Activated naive CD4-positive, alpha-beta T cell treated with anti-CD3 and anti-CD28 coated beads, Interleukin-2, amount 10 ng/mL, durations not matched to agents 7 days and 5 days (primary cell): Measurements from ENCODE around the gene CDC6.

Source experiments
- CTCF ChIA-PET: fragments of 350-600 bp; sonication (Branson Sonifier 250); formaldehyde crosslinking; loops from one replicate; lab custom pipeline; 2021; ENCODE audit warnings: antibody characterized with exemption; lab: Charles Lee
- DNase-seq: peaks from one replicate; pipeline ENCODE4 v3.0.0-alpha.2; 2020
- H3K27ac Mint-ChIP-seq: one replicate; pipeline ENCODE4 v1.8.0; 2021; ENCODE audit warnings: mild to moderate bottlenecking, moderate library complexity, mixed read lengths
- H3K27me3 Mint-ChIP-seq: one replicate; pipeline ENCODE4 v1.8.0; 2021; ENCODE audit warnings: mild to moderate bottlenecking, mixed read lengths
- H3K36me3 Mint-ChIP-seq: one replicate; pipeline ENCODE4 v1.8.0; 2021; ENCODE audit warnings: mixed read lengths
- H3K4me1 Mint-ChIP-seq: one replicate; pipeline ENCODE4 v1.8.0; 2021; ENCODE audit warnings: mixed read lengths
- H3K4me3 Mint-ChIP-seq: one replicate; pipeline ENCODE4 v1.8.0; 2021; ENCODE audit warnings: mild to moderate bottlenecking, moderate library complexity, mixed read lengths
- H3K9me3 Mint-ChIP-seq: one replicate; pipeline ENCODE4 v1.8.0; 2021; ENCODE audit warnings: mixed read lengths

Gene CDC6

DNA sequence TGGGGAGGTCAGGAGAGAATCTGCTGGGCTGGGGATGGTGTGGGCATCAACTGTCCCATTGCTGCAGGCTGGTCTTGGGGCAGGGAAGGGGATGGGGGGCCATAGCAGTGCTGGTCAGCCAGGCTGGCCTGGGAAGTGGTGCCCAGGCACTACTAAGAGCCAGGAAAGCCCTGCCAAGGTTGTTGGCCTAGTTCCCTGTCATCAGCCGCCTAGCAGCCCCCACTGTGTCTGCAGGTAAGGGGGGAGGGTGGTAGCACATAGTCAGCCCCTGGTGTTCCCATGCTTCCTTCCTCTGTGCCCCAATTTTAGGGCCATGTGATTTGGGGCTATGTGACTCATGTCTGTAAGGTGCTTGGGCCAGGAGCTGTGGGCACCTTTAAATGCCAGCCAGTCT is 59.1 kb downstream of the CDC6 start:
- CTCF ChIA-PET: interaction anchor here (0.9 to 2.3 kb wide), 3 partner anchors 30 to 46 kb away, joined by 3 to 15 read pairs (median 10); no protein-coding TSS in a partner anchor
- Mint-ChIP-seq H3K4me1 (peaks cover 75% of the 10 kb centered on the region), H3K27ac (peak overlapping the region; percentile 73), H3K9me3 (no peaks in the 10 kb centered on the region), H3K4me3 (peak overlapping the region; percentile 12), H3K27me3 (no peaks in the 10 kb centered on the region), H3K36me3 (peaks cover 26% of the 10 kb centered on the region)
- no peak for DNase-seq

DNA sequence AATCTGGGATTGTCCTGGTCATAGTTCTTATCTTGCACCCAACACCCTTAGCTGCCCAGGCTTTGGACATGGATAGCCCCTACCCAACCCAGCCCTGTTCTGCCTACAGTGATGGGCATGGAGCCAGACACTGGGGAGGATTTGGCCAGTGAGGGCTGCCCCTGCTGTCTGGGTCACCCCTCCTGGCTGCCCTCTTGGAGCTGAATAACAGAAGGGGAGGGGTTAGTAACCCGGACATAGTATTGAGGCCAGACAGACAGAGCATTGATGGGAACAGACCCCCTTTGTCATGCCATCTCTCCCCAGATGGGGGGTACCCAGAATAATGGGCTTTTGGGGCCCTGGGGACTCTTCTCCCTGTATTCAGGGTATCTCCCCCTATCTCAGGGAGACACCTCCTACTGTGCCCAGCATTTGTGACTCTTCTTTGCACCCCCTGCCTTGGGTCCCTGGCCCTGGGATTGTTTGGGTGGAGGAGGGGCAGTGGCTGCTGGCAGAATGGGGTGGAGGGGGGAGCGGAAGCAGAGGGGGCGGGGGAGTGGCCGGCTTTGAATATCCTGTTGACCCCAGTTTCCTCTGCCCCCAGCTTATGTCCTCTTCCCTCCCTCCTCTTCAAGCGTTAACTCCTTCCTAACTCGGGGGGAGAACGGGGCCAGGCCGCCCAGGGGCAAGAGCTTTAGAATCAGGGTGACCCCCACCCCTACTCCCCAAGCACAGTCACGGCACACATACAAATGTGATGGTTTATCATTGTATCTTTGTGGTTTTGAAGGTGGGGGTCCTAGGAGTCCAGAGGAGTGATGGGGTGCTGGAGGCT is 59.8 kb downstream of the CDC6 start:
- Mint-ChIP-seq H3K4me1 (peaks cover 79% of the 10 kb centered on the region), H3K27me3 (no peaks in the 10 kb centered on the region), H3K36me3 (peaks cover 33% of the 10 kb centered on the region), H3K4me3 (no peak overlapping the region), H3K9me3 (no peaks in the 10 kb centered on the region), H3K27ac (peak overlapping the region; percentile 76)
- DNase-seq: no peak
- CTCF ChIA-PET: interaction anchor here (0.9 to 1.5 kb wide), 3 partner anchors 40 to 47 kb away, joined by 3 to 6 read pairs (median 3); no protein-coding TSS in a partner anchor

DNA sequence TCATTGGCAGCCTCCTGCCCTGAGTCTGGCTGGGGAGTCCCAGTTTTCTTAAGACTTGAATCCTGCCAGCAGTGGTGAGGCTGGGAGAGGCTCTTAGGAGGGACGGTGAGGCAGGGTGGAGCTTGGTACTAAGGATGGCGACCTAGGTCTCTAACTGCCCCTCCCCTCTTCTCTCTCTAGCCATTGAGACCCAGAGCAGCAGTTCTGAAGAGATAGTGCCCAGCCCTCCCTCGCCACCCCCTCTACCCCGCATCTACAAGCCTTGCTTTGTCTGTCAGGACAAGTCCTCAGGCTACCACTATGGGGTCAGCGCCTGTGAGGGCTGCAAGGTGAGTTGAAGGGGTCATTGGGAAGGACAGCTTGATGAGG is 60.4 kb downstream of the CDC6 start:
- Mint-ChIP-seq H3K9me3 (no peaks in the 10 kb centered on the region), H3K4me3 (no peak overlapping the region), H3K36me3 (peaks cover 33% of the 10 kb centered on the region), H3K27ac (peak overlapping the region; percentile 76), H3K27me3 (no peaks in the 10 kb centered on the region), H3K4me1 (peaks cover 79% of the 10 kb centered on the region)
- no peak for DNase-seq
- CTCF ChIA-PET: interaction anchor here (0.7 to 1.5 kb wide), 3 partner anchors 41 to 55 kb away, joined by 3 to 6 read pairs (median 3); no protein-coding TSS in a partner anchor

DNA sequence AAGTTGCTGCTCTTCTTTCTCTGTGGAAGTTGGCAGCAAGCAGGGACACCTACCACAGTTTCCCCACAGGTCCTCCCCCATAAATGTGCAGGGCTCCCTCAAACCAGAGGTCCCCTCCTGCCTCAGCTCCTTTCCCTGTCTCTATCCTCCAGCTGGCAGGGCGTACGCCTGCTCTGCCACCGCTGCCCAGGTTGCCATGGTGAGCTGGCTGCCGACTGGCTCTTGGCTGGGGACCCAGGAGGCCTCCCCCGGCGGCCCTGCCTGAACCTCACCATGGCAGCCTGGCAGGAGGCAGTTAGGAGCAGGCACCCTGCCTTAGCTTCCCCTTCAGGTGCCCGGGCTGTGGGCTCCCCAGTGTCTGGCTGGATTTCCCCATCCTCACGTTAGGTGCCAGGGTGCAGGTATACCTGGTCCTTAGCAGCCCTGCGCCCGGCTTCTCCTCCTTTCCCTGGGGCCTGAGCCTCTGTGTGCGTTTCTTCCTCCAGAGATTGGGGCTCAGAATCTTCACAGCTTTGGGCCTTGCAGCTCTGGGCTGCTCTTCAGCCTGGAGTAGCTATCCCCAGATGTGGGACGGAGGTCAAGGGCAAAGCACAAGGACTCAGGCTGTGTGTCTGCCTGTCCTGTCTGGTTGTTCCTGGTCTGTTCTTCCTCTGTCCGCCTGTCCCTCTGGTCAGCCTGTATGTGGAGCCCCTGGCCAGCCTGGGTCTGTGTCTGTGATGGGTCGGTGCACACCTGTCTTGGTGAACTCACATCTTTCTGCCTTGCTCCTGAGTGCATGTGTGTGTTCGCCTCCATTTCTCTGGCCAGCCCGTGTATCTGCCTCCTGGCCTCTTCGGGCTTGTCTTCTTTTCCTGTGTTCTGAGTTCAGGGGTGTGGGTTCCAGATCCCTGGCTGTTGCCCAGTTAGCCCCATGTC is 61.1 kb downstream of the CDC6 start:
- no peaks in the 10 kb centered on the region for H3K27me3 Mint-ChIP-seq
- peaks cover 73% of the 10 kb centered on the region for H3K4me1 Mint-ChIP-seq
- H3K4me3 Mint-ChIP-seq: no peak overlapping the region
- no peaks in the 10 kb centered on the region for H3K9me3 Mint-ChIP-seq
- H3K27ac Mint-ChIP-seq: peak overlapping the region; percentile 62
- CTCF ChIA-PET: interaction anchor here (0.6 to 1.5 kb wide), 4 partner anchors 41 to 147 kb away, joined by 3 to 6 read pairs (median 4); no protein-coding TSS in a partner anchor
- no peak for DNase-seq
- H3K36me3 Mint-ChIP-seq: peaks cover 29% of the 10 kb centered on the region

DNA sequence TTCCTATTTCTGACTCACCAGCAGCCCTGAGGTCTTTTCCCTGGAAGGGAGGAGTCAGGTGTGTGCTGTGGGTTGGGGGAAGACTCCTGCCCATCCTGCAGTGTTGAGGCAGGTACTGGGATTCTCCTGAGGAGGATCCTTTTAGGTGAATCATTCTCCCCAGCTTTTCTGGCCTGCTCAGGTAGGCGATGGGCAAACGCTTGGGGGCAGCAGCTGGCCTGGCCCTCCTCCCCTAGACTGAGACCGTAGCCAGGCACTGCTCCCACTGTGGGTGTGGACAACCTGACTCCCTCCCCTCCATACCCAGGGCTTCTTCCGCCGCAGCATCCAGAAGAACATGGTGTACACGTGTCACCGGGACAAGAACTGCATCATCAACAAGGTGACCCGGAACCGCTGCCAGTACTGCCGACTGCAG is 61.8 kb downstream of the CDC6 start:
- Mint-ChIP-seq H3K36me3 (peaks cover 32% of the 10 kb centered on the region), H3K27ac (peak overlapping the region; percentile 74), H3K9me3 (no peaks in the 10 kb centered on the region), H3K4me3 (no peak overlapping the region), H3K27me3 (no peaks in the 10 kb centered on the region), H3K4me1 (peaks cover 69% of the 10 kb centered on the region)
- CTCF ChIA-PET: interaction anchor here (0.6 to 1.5 kb wide), 3 partner anchors 42 to 147 kb away, joined by 3 to 6 read pairs (median 4); no protein-coding TSS in a partner anchor
- no peak for DNase-seq

DNA sequence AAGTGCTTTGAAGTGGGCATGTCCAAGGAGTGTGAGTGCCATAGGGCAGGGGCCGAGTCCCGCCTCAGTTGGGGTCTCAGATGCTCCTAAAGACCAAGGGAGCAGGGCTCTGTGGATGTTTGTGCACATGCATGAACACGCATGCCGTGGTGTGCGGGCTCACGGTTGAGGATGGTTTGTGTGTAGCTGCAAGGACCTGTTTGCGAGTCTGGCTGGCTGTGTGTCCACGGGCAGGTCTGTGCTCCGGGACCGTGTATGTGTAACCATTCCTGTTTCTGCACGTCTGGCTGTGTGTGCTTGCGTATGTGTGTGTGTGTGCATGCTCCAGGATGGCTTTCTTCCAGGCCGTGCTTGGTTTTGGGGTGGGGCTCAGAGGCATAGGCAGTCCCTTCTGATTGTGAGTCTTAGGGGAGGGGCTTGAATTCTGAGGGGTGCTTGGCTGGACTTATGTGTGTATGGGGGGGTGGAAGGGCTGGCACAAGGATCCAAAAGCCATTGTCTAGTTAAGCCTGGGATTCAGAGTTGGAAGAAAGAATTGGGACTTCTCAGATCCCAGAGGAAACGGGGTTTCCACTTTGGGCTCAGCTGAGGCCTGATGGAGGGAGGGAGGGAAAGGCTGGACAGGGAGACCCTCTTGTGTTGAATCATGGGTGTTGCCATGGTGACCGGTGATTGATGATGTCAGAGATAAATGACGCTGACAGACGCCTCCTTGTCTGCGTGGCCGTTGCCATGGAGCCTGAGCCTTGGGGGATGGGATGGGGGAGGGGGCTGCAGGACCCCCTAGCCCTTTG is 62.4 kb downstream of the CDC6 start:
- no peaks in the 10 kb centered on the region for H3K27me3 Mint-ChIP-seq
- H3K4me1 Mint-ChIP-seq: peaks cover 67% of the 10 kb centered on the region
- H3K4me3 Mint-ChIP-seq: no peak overlapping the region
- no peak for DNase-seq
- H3K36me3 Mint-ChIP-seq: peaks cover 36% of the 10 kb centered on the region
- no peaks in the 10 kb centered on the region for H3K9me3 Mint-ChIP-seq
- CTCF ChIA-PET: no interaction called here
- no peak overlapping the region for H3K27ac Mint-ChIP-seq

DNA sequence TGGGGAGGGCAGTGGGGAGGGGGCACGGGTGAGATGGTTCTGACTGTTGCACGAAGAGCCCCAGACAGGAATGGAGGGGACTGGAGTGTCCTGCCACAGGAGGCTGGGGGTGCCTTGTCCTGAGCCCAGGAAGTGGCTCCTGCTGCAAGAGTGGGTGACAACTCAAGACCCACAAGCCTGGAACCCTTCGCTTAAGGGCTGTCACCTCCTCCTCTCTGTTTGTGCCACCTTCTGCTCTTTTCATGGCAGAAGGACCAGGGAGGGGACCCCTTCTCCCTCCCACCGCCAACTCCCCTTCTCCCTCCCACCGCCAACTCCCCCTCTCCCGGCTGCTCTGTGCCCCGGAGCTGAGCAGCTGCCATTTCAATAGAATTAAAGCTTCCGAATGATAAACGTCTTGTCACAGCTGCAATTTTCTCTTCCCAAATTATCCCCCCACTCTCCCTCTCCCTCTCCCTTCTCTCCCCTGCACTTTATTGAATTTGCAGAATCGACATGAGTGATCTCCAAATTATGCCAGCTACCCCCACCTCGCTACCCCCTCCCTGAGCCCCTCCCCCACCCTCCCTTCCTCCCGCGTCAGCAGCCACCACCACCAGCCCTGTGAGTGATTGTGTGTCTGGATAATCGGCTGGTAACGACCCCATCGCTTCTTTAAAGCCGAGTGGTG is 63.1 kb downstream of the CDC6 start:
- DNase-seq: no peak
- Mint-ChIP-seq H3K27me3 (no peaks in the 10 kb centered on the region), H3K4me1 (peaks cover 60% of the 10 kb centered on the region), H3K27ac (no peak overlapping the region), H3K36me3 (peaks cover 43% of the 10 kb centered on the region), H3K4me3 (no peak overlapping the region), H3K9me3 (no peaks in the 10 kb centered on the region)
- CTCF ChIA-PET: interaction anchor here (2.8 to 14.2 kb wide), 3 partner anchors 11 to 46 kb away, joined by 11 to 370 read pairs (median 48); partner anchors contain the start of gene RARA

DNA sequence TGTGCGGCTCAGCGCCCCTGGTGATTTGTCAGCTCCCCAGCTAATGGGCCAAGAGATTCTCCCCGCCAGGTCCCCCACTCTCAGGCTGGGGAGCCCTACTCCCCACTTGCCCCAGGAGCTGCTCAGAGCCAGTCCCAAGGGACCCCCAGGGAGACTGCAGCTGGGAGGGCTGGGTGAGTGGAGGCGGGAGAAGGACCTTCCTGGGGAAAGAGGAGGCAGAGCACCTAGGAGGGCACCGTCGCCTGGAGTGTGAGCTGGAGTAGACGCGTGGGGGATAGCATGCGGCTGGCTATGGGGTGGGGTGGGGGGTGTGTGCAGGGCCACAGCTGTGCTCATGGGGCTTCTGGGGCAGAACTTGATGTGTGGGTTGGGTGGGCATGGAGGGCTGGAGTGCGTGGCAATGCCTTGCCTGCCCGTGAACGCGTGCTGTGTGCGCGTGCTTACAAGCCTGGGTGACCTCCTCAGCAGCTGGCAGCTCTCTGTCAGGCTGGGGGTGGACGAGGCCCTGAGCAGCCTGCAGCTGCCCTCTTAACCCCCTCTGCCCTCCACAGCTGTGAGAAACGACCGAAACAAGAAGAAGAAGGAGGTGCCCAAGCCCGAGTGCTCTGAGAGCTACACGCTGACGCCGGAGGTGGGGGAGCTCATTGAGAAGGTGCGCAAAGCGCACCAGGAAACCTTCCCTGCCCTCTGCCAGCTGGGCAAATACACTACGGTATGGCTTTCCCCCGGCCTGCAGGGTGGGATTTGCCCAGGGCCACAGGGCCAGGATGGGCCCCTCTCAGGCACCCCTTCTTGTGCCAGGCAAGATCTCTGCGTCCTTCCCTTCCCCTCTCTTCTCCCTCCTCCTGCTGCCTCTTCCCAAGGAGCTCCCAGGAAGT is 63.9 kb downstream of the CDC6 start:
- CTCF ChIA-PET: interaction anchor here (1.0 to 14.2 kb wide), 7 partner anchors 8 to 324 kb away, joined by 3 to 370 read pairs (median 4); partner anchors contain the start of gene RARA
- H3K27me3 Mint-ChIP-seq: no peaks in the 10 kb centered on the region
- DNase-seq: no peak
- peaks cover 54% of the 10 kb centered on the region for H3K4me1 Mint-ChIP-seq
- peaks cover 43% of the 10 kb centered on the region for H3K36me3 Mint-ChIP-seq
- H3K4me3 Mint-ChIP-seq: no peak overlapping the region
- no peaks in the 10 kb centered on the region for H3K9me3 Mint-ChIP-seq
- H3K27ac Mint-ChIP-seq: no peak overlapping the region

DNA sequence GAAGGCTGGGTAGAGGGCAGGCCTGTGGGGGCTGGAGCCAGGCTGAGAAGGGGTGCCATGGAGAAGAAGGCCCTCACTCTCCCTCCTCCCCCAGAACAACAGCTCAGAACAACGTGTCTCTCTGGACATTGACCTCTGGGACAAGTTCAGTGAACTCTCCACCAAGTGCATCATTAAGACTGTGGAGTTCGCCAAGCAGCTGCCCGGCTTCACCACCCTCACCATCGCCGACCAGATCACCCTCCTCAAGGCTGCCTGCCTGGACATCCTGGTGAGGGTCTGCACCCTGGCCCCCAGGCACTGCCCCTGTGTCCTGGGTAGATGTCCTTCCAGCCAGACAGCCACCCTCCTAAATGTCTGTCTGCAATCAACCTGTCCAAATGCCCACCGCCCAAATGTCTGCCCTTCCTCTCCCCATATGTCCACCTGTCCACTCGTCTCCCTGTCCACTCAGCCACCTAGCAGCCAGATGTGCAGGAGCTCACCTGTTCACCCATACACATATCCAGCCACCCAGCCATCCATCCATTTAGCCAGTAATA is 64.6 kb downstream of the CDC6 start:
- Mint-ChIP-seq H3K9me3 (no peaks in the 10 kb centered on the region), H3K27ac (peak overlapping the region; percentile 35), H3K4me3 (no peak overlapping the region), H3K36me3 (peaks cover 47% of the 10 kb centered on the region), H3K4me1 (peaks cover 47% of the 10 kb centered on the region), H3K27me3 (no peaks in the 10 kb centered on the region)
- no peak for DNase-seq
- CTCF ChIA-PET: interaction anchor here (1.0 to 14.2 kb wide), 8 partner anchors 9 to 324 kb away, joined by 3 to 370 read pairs (median 4); partner anchors contain the start of gene RARA

DNA sequence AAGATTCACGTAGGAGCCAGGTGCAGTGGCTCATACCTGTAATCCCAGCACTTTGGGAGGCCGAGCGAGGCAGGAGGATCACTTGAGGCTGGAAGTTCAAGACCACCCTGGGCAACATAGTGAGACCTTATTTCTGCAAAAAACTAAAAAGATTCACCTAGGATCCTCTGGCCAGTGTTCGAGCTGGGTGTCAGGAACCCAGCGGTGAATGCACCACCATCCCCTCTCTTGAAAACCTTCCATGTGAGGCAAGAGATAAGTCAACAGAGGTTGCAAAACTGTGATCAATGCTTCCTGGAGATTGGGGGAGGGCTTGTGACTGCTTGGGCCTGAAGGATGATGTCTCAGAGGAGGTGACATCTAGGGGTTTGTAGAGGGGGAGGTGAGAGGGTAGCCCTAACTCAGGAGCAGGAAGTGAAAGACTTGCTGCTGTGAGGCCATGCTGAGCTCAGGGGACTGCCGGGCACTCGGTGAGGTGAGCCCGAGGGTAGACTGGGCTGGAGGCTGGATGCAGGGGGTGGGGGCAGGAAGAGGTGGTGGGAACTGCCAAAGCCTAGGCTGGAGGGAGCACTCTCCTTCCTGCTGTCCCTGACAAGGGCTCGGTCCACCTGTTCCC is 65.2 kb downstream of the CDC6 start:
- Mint-ChIP-seq H3K36me3 (peaks cover 51% of the 10 kb centered on the region), H3K27me3 (no peaks in the 10 kb centered on the region), H3K4me1 (peaks cover 41% of the 10 kb centered on the region), H3K4me3 (no peak overlapping the region), H3K27ac (peak overlapping the region; percentile 35), H3K9me3 (no peaks in the 10 kb centered on the region)
- CTCF ChIA-PET: interaction anchor here (1.1 to 14.2 kb wide), 7 partner anchors 8 to 325 kb away, joined by 3 to 370 read pairs (median 11); partner anchors contain the start of gene RARA
- DNase-seq: no peak
